Body of pancreas (tissue), 4 donors: ENCODE data around the gene VTI1A. TPM values are rescaled to one million over a fixed set of nuclear protein-coding genes. Genes with fewer than 3 reads are reported as not detected.

Experiments
- ATAC-seq: fragments of 150-250 bp; one replicate; pipeline ENCODE4 v1.9.1; 2016
- DNase-seq, 4 donors: peaks; one replicate each; pipeline ENCODE4 v3.0.0-alpha.2; 2019
- H3K27ac ChIP-seq, 4 donors: fragments of 200-600 bp; sonication (generic); 1 replicate in 3 of 4; 2 replicates in 1 of 4; pipeline versions ENCODE4 v1.5.1 to v1.6.1; 2016 to 2019; ENCODE audit warnings: mild to moderate bottlenecking in 1 of 4, mixed read lengths in 1 of 4, moderate library complexity in 1 of 4
- H3K27me3 ChIP-seq, 2 donors: fragments of 200-600 bp; sonication (generic); one replicate each; pipeline ENCODE4 v1.6.0; 2016; ENCODE audit warnings: mild to moderate bottlenecking in 1 of 2
- H3K36me3 ChIP-seq, 2 donors: fragments of 200-600 bp; sonication (generic); replicated peaks in 1 of 2; 2 replicates each; pipeline ENCODE4 v1.5.1; 2016; ENCODE audit warnings: low read depth in 2 of 2; ENCODE audit not compliant: insufficient read depth in 1 of 2
- H3K4me1 ChIP-seq: fragments of 200-600 bp; sonication (generic); one replicate; pipeline ENCODE4 v1.6.0; 2016
- H3K4me3 ChIP-seq, 2 donors: fragments of 200-600 bp; sonication (generic); 1 replicate in 1 of 2; 2 replicates in 1 of 2; pipeline ENCODE4 v1.5.1; 2016 to 2019
- H3K9me3 ChIP-seq, 3 donors: fragments of 200-600 bp; sonication (generic); 1 replicate in 2 of 3; 2 replicates in 1 of 3; pipeline ENCODE4 v1.5.1; 2016
- CTCF ChIP-seq, 7 experiments: fragments of 450-650 bp in 4 of 7; fragments of 200-600 bp in 3 of 7; sonication (generic) in 3 of 7; IDR thresholded peaks; one replicate each; pipeline ENCODE4 v1.5.1; 2016 to 2019; ENCODE audit warnings: antibody characterized with exemption in 7 of 7
- POLR2A ChIP-seq, 3 donors: fragments of 450-650 bp; IDR thresholded peaks; one replicate each; pipeline ENCODE4 v1.6.1; 2016; ENCODE audit warnings: antibody characterized with exemption in 3 of 3, mild to moderate bottlenecking in 2 of 3
- WGBS, 2 donors: methylation state at CpG; one replicate each; pipeline ENCODE4 v1.1.5; 2017; 5-methylcytosine and 5-hydroxymethylcytosine counted together
- intact Hi-C: fragments of 100-400 bp; cut with DNase I; formaldehyde crosslinking; loops from one replicate; pipeline ENCODE4 v1.15.1; 2023
- total RNA-seq, 2 donors: library from RNA; depleted of rRNA; stranded (reverse); fragments of >200 nt; gene quantifications; one replicate each; pipeline ENCODE4 v1.1.0, GENCODE V29; 2016

VTI1A gene
- total RNA-seq, 2 donors from 2014 or later = 28.3 to 84.4 TPM

- Histone ChIP-seq H3K27me3 (no peaks in the 10 kb centered on the region), H3K27ac (no peak overlapping the region), H3K4me3 (no peak overlapping the region), H3K4me1 (no peaks in the 10 kb centered on the region), H3K9me3 (no peaks in the 10 kb centered on the region), H3K36me3 (no peaks in the 10 kb centered on the region)
- DNase-seq = no peak
- no peak for ATAC-seq
- no peak for TF ChIP-seq POLR2A (IDR thresholded peaks at IDR 0.05)
- no peak for TF ChIP-seq CTCF (IDR thresholded peaks at IDR 0.05)
- WGBS, 2 donors = 81 to 84% methylated on average over 10 of the region's 10 CpGs
- intact Hi-C loops = no loop called here
These were observed 79.9 kb downstream of the VTI1A start for GRCh38 chr10:112526906-112527305.

- ATAC-seq = no peak
These were observed 81.2 kb downstream of the VTI1A start for GRCh38 chr10:112528235-112528634.

GRCh38 chr10:112531421-112531820 is 84.4 kb downstream of the VTI1A start:
- DNase-seq (no peak), ATAC-seq (no peak)
- Histone ChIP-seq H3K4me3 (no peak overlapping the region), H3K36me3 (no peaks in the 10 kb centered on the region), H3K9me3 (no peaks in the 10 kb centered on the region), H3K27me3 (no peaks in the 10 kb centered on the region), H3K27ac (no peak overlapping the region), H3K4me1 (no peaks in the 10 kb centered on the region)
- intact Hi-C loops = no loop called here
- no peak for TF ChIP-seq POLR2A (IDR thresholded peaks at IDR 0.05)
- no peak for TF ChIP-seq CTCF (IDR thresholded peaks at IDR 0.05)
- WGBS, 2 donors = 73 to 82% methylated on average over 6 of the region's 6 CpGs

More at GRCh38 chr10:112528235-112528634, 81.2 kb downstream of the VTI1A start:
- no peaks in the 10 kb centered on the region for H3K27me3 ChIP-seq
- no peaks in the 10 kb centered on the region for H3K36me3 ChIP-seq
- no peak for DNase-seq
- no peaks in the 10 kb centered on the region for H3K4me1 ChIP-seq
- WGBS, 2 donors = 50 to 63% methylated on average over 1 of the region's 1 CpG
- H3K9me3 ChIP-seq = no peaks in the 10 kb centered on the region
- H3K27ac ChIP-seq = no peak overlapping the region
- TF ChIP-seq POLR2A (IDR thresholded peaks at IDR 0.05) (no peak), CTCF (IDR thresholded peaks at IDR 0.05) (no peak)
- no peak overlapping the region for H3K4me3 ChIP-seq
- intact Hi-C loops = no loop called here

- Histone ChIP-seq H3K27me3 (no peaks in the 10 kb centered on the region), H3K36me3 (no peaks in the 10 kb centered on the region), H3K4me1 (no peaks in the 10 kb centered on the region), H3K9me3 (no peaks in the 10 kb centered on the region), H3K4me3 (no peak overlapping the region), H3K27ac (no peak overlapping the region)
- intact Hi-C loops = no loop called here
- WGBS, 2 donors = 68 to 88% methylated on average over 6 of the region's 6 CpGs
- no peak for TF ChIP-seq CTCF (IDR thresholded peaks at IDR 0.05)
- TF ChIP-seq POLR2A (IDR thresholded peaks at IDR 0.05) = no peak
- ATAC-seq = no peak
- no peak for DNase-seq
These were observed 85.2 kb downstream of the VTI1A start for GRCh38 chr10:112532189-112532588.

- no peak overlapping the region for H3K4me3 ChIP-seq
- H3K4me1 ChIP-seq = no peaks in the 10 kb centered on the region
- H3K9me3 ChIP-seq = no peaks in the 10 kb centered on the region
- no peaks in the 10 kb centered on the region for H3K27me3 ChIP-seq
- no peaks in the 10 kb centered on the region for H3K36me3 ChIP-seq
- intact Hi-C loops = no loop called here
- DNase-seq = no peak
- no peak for ATAC-seq
- no peak overlapping the region for H3K27ac ChIP-seq
- WGBS, 2 donors = 58 to 64% methylated on average over 2 of the region's 2 CpGs
- TF ChIP-seq CTCF (IDR thresholded peaks at IDR 0.05) = no peak
- TF ChIP-seq POLR2A (IDR thresholded peaks at IDR 0.05) = no peak
These were observed 85.9 kb downstream of the VTI1A start for GRCh38 chr10:112532956-112533355.
